Smooth muscle cell of the brain vasculature (primary cell): ENCODE measurements around the gene NLRP6.

Experiments used
- DNase-seq: peaks from one replicate; pipeline ENCODE4 v3.0.0-alpha.2; 2012; ENCODE audit warnings: low read depth, low spot score

Gene NLRP6

DNA sequence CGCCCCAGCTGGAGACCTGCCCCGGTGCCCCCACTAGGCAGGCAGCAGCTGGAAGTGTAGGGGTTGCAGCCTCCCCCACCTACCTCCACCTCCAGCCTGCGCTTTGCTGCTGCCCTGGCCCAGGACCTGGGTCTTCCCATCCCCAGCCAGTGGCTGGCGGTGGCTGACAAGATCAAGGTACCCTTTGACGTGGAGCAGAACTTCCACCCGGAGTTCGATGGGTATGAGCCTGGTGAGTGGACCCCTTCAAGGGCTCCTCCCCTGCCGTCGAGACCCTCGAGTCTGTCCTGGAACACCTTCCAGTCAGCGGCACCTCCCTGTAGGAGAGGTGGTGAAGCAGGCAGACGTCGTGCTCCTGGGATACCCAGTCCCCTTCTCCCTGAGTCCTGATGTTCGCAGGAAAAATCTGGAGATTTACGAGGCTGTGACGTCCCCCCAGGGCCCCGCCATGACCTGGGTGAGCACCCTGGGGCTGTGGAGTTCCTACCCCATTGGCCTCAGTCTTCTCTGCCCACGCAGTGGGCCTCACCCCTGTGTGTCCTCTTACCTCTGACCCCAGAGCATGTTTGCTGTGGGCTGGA, 15.2 kb downstream of the NLRP6 start:
- no peak for DNase-seq

DNA sequence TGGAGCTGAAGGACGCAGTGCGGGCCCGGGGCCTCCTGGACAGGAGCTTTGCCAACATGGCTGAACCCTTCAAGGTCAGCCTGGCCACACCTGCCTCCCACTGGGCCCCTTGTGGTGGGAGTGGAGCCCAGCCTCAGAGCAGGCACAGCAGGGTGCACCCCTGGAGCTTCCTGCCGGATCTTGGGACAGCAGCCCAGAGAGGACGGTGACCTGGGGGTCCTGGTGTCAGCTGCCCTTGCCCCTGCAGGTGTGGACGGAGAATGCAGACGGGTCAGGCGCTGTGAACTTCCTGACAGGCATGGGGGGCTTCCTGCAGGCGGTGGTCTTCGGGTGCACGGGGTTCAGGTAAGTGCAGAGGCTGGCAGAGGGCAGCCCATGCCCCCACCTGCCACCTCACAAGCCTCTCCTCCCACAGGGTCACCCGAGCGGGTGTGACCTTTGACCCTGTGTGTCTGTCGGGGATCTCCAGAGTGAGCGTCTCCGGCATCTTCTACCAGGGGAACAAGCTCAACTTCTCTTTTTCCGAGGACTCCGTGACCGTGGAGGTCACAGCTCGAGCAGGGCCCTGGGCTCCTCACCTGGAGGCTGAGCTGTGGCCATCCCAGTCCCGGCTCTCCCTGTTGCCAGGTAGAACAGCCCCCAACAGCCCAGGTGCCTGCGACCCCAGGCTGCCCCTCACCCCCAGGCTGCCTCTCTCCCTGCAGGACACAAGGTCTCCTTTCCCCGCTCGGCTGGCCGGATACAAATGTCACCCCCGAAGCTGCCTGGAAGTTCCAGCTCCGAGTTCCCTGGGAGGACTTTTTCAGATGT, 15.8 kb downstream of the NLRP6 start:
- no peak for DNase-seq

DNA sequence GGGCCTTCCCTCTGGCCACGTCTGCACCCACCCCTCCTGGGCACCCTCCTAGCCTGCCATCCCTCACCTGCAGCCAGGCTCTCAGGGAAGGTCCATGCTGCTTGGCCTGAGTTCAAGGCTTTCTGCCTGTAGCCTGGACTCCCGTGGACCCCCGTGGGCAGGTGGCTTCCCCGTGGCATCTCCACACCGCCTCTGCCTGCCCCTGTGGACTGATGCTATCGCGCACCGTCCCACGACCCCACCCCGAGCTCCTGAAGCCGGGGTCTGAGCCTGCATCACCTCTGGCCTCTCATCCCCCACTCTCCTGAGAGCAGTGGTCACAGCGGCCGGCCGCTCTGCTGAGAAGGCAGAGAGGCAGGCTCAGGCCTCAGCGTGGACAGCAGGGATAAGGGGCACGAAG, 16.6 kb downstream of the NLRP6 start:
- DNase-seq = no peak

DNA sequence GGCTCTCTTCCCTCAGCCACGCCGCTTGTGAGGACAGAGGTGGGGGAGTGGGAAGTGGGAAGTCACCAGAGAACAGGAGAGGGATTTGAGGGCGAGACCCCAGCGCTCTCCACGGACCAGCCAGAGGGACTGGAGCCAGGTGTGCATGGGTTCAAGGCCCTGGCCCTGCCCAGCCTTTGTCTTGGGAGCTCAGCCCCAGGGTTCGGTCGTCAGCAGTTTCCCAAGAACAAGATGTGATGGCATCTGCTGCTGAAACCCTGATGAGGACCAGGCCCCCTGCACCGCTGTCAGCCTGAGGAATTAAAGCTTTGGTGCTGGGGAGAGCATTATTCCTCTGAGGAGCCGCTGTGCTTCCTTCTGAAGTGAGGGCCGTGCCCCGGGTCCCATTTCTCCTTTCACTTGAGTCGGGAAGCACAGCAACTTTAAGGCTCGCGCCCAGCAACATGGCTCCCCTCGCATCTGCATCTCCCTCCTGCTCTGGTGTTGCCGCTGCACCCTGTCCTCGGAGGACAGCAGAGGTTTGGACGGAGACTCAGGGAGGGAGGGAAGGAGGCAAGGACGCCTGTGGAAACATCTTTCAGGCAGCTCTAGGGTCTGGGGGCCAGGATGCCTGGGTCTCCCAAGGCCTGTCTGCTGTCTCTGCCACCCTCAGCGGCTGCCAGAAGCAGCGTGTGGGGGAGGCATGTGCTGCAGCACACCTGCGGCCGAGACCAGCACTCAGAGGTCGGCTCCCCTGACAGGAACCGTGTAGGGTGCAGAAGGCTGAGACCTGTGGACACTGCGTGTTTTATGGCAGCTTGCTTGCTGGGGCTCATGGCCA, 17.4 kb downstream of the NLRP6 start:
- no peak for DNase-seq

- no peak for DNase-seq
Observed at GRCh38 chr11:296171-297050, 18.2 kb downstream of the NLRP6 start.

GRCh38 chr11:297051-297585, 18.9 kb downstream of the NLRP6 start:
- DNase-seq = no peak

- DNase-seq = no peak
Observed at GRCh38 chr11:297586-298405, 19.6 kb downstream of the NLRP6 start.

DNA sequence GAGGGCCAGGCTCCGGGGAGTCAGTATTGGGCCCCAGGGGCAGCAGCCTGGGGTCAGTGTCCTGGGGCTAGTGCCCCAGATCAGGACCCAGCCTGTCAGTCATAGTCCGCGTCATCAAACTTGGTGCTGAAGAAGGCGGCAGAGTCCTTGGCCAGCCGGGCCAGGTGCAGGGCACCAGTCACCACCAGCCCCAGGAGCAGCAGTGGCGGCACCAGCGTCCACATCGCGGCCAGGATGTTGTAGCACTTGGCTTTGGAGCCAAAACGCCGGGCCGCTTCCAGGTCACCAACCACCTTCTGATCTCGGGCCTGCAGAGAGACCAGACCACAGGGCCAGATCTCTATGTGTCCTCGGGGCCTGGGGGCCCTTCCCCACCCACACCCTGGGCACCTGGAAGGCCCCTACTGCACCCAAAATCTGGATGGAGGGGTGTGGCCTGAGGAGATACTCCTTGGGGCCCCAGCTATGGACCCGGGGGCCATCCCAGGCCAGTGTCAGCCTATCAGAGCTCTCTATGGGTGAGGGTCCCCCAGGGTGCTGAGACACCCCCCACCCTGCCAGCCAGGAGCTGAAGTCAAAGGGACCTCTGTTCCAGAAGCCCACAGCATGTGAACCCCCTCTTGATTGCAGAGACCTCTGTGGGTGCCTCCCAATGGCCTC, 20.3 kb downstream of the NLRP6 start:
- DNase-seq = no peak

- DNase-seq = no peak
Observed at GRCh38 chr11:299081-299891, 21.1 kb downstream of the NLRP6 start, which contains the start of gene IFITM5. TSS of gene IFITM5 (minus strand) at chr11:299526. CDS start at chr11:299490, 36 bp downstream.

DNA sequence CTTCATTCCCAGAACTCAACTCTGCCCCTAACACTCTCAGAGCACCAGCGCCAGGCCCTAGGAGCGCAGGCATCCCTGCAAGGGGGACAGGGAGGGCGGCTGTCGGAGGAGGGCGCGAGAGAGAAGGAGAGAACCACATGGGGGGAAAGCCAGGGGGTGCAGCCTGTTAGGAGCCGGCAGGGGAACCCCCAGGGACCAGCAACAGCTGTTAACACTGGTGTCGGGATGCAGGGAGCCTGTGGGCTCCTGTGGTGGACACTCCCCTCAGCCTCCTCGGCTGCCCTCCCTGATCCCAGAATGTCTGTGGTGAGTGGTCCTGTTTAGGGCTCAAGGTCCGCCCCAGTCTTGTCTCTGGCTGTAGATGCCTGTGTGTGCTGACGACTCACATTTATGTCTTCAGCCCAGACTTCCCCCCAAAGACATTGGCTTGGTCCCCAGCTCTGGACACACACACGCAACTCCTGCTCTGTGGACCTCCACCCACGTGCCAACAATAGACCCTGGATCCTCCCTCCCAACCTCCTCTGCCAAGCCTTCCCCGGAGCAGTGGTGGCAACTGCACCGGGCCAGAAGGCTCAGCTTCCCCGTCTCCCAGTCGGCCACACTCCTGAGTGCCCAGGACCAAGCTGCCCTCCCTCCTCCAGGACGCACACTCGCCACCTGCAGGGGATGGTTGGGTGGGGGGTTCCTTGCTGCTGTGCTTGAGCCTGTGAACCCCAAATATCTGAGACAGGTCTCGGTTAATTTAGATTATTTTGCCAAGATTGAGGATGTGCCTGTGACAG, 21.9 kb downstream of the NLRP6 start:
- no peak for DNase-seq

GRCh38 chr11:303363-303762, 25.2 kb downstream of the NLRP6 start:
- no peak for DNase-seq

DNA sequence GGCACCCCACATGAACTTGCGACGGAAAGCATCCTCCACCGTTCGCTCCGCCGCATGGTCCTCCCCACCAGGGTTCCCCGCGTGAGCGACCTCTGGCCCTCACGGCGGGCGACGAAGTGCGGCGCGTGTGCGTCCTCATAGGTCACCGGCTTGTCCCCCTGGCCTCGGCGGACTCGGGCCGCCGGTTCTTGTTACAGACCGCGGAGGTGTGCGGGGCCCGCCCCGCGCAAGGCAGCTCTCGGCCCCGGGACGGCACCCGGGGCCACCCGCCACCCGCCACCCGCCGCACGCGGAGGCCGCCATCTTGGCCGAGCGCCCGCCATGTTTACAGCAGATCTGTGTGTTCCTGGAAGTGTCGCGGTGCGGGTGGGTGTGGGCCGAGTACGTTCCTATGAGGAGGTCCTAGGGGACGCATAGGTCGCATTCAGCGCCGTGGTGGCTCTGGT, 25.9 kb downstream of the NLRP6 start:
- no peak for DNase-seq

DNA sequence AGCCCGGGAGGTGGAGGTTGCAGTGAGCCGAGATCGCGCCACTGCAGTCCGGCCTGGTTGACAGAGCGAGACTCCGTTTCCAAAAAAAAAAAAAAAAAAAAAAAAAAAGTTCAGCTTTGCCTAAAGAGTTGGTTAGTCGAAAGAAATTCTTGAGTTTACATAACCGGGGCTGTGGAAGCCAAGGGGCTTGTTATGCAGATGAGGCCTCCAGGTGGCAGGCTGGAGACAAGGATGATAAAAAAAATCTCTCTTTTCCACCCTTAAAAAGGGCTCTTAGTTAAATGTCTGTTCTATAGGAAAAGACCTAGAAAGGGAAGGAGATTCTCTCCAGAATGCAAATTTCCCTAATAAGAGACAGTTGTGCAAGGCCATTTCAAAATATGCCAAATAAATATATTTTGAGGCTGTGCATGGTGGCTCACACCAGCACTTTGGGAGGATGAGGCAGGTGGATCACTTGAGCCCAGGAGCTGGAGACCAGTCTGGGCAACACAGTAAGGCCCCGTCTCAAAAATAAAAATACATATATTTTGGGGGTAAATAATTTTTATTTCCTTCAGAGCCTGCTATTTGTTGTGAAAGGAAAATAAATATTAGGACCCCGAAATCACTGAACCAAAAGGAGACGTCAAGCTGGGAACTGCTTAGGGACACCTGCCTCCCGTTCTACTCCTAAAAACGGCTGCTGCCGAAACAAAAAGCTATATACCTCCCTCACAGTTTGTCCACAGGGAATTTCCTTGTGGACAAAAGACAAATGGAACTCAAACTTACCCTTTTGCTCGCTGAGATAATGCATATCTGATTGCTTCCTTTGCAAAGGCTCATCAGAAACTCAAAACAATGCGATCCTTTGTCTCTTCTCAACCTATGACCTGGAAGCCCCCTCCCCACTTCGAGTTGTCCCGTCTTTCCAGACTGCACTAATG, 27.0 kb downstream of the NLRP6 start:
- no peak for DNase-seq

DNA sequence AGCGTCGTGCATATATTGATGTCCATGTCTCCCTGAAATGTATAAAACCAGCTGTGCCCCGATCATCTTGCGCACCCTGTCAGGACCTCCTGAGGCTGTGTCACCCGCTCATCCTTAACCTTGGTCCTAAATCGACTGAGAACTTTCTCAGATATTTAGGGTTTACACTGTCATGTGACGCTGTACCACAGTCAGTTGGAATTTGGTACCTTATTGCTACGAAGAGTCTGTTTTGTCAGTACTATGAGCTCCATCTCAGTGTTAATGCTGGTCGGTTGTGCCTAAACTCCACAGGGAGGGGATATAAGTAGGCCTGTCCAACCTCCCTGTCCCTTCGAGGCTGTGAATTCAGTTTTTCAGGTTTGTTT, 27.6 kb downstream of the NLRP6 start:
- DNase-seq = no peak

DNA sequence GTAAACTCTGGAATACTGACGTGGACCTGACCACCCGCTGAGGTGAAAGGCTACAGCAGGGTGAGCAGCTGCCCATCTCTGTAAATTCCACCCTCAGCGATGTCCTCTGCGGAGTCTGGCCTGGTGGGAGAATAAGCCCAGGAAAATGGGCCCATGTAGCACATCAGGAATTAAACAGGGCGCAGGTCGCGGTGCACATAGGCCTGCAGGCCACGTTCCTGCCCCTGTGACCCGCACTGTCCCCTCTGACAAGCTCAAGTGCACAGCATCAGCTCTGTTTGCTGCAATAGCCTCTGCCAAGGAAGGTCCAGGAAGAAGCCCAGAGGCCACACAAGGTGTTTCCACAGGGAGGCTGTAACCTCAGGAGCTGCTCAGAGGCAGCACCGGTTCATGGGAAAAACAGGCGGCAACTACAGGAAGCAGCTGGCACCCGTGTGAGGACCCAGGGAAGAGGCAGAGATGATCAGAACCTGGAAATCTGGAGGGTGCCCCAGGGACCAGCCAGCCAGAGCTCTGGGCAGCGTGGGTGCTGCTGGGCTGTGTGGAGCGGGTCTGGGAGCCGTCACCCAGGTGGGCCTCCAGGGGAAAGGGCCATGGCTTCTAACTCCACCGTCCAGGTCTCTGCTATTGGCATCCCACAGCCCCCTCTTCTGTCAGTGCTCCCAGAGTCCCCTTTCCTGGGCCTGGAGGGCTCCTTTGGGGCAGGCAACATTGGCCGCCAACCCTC, 28.6 kb downstream of the NLRP6 start:
- DNase-seq = no peak
